Stimulated activated CD4-positive, alpha-beta T cell treated with anti-CD3 and anti-CD28 coated beads, Interleukin-4, amount 100 ng/mL, for 1 hour (primary cell): ENCODE data around the gene SRGAP2C.
"Not testable (repeated sequence)": the region's sequence is repeated elsewhere in the genome, so short reads cannot be mapped to it uniquely, and the experiment has no call there.

Experiments
- DNase-seq: peaks from one replicate; pipeline ENCODE4 v3.0.0-alpha.2; 2020

The SRGAP2C gene

GRCh38 chr1:121346654-121347053 is 161.9 kb downstream of the SRGAP2C start:
- DNase-seq: not testable (repeated sequence)

- not testable (repeated sequence) for DNase-seq
These were observed 162.7 kb downstream of the SRGAP2C start for GRCh38 chr1:121347476-121347875.

GRCh38 chr1:121348115-121348514 is 163.3 kb downstream of the SRGAP2C start:
- DNase-seq: not testable (repeated sequence)

- not testable (repeated sequence) for DNase-seq
These were observed 164.7 kb downstream of the SRGAP2C start for GRCh38 chr1:121349332-121349967.

- DNase-seq: not testable (repeated sequence)
These were observed 171.1 kb downstream of the SRGAP2C start for GRCh38 chr1:121355711-121356420.

GRCh38 chr1:121356819-121357218 is 172.0 kb downstream of the SRGAP2C start:
- DNase-seq: not testable (repeated sequence)

GRCh38 chr1:121360531-121360930 is 175.8 kb downstream of the SRGAP2C start:
- not testable (repeated sequence) for DNase-seq

- not testable (repeated sequence) for DNase-seq
These were observed 176.9 kb downstream of the SRGAP2C start for GRCh38 chr1:121361451-121362233.

- peak; percentile 1 for DNase-seq
These were observed 177.6 kb downstream of the SRGAP2C start for GRCh38 chr1:121362234-121362883.

- DNase-seq: not testable (repeated sequence)
These were observed 180.5 kb downstream of the SRGAP2C start for GRCh38 chr1:121365316-121365715.

GRCh38 chr1:121365723-121366122 is 180.9 kb downstream of the SRGAP2C start:
- DNase-seq: peak; percentile 6

- DNase-seq: not testable (repeated sequence)
These were observed 181.4 kb downstream of the SRGAP2C start for GRCh38 chr1:121366171-121366570.

- not testable (repeated sequence) for DNase-seq
These were observed 184.1 kb downstream of the SRGAP2C start for GRCh38 chr1:121368910-121369309.

GRCh38 chr1:121369959-121370358 is 185.2 kb downstream of the SRGAP2C start:
- DNase-seq: not testable (repeated sequence)

- not testable (repeated sequence) for DNase-seq
These were observed 190.1 kb downstream of the SRGAP2C start for GRCh38 chr1:121374851-121375367.

- DNase-seq: not testable (repeated sequence)
These were observed 192.2 kb downstream of the SRGAP2C start for GRCh38 chr1:121376986-121377385.

GRCh38 chr1:121378757-121379156 is 194.0 kb downstream of the SRGAP2C start:
- DNase-seq: not testable (repeated sequence)

- DNase-seq: not testable (repeated sequence)
These were observed 200.0 kb downstream of the SRGAP2C start for GRCh38 chr1:121384754-121385153.

GRCh38 chr1:121385162-121385561 is 200.4 kb downstream of the SRGAP2C start:
- DNase-seq: not testable (repeated sequence)

GRCh38 chr1:121385563-121386288 is 201.0 kb downstream of the SRGAP2C start:
- not testable (repeated sequence) for DNase-seq

- DNase-seq: not testable (repeated sequence)
These were observed 201.7 kb downstream of the SRGAP2C start for GRCh38 chr1:121386319-121386948.
